IPS-15b (cell line): ENCODE results near the gene MOB3C.
"Not testable (repeated sequence)": the region's sequence is repeated elsewhere in the genome, so short reads cannot be mapped to it uniquely, and the experiment has no call there.

Source experiments
- H3K27me3 ChIP-seq: one replicate; pipeline ENCODE4 v1.6.1; 2013; ENCODE audit warnings: low read length; ENCODE audit not compliant: control insufficient read depth, insufficient read depth
- H3K36me3 ChIP-seq: one replicate; pipeline ENCODE4 v1.6.1; 2013; ENCODE audit warnings: low read length; ENCODE audit not compliant: control insufficient read depth, insufficient read depth
- H3K4me1 ChIP-seq: one replicate; pipeline ENCODE4 v1.6.1; 2013; ENCODE audit warnings: mild to moderate bottlenecking, low read length; ENCODE audit not compliant: control insufficient read depth, insufficient read depth
- H3K4me3 ChIP-seq: one replicate; pipeline ENCODE4 v1.5.1; 2013; ENCODE audit warnings: low read depth, low read length
- H3K9ac ChIP-seq: one replicate; pipeline ENCODE4 v1.6.1; 2013; ENCODE audit warnings: low read depth, mild to moderate bottlenecking, low read length
- H3K9me3 ChIP-seq: one replicate; pipeline ENCODE4 v1.6.1; 2013; ENCODE audit warnings: mild to moderate bottlenecking, low read length; ENCODE audit not compliant: control insufficient read depth, insufficient read depth

Gene MOB3C

GRCh38 chr1:46652321-46653100, 35.9 kb upstream of the MOB3C start:
- no peak overlapping the region for H3K4me3 ChIP-seq
- H3K27me3 ChIP-seq = no peaks in the 10 kb centered on the region
- H3K9me3 ChIP-seq = no peaks in the 10 kb centered on the region
- H3K9ac ChIP-seq = no peak overlapping the region
- no peaks in the 10 kb centered on the region for H3K4me1 ChIP-seq
- H3K36me3 ChIP-seq = peaks cover 5% of the 10 kb centered on the region

- H3K9ac ChIP-seq, H3K27me3 ChIP-seq, H3K9me3 ChIP-seq, H3K4me3 ChIP-seq, H3K36me3 ChIP-seq, H3K4me1 ChIP-seq: not testable (repeated sequence)
Observed at GRCh38 chr1:46651152-46651551, 34.5 kb upstream of the MOB3C start.

- Histone ChIP-seq H3K4me1 (no peaks in the 10 kb centered on the region), H3K9ac (no peak overlapping the region), H3K9me3 (no peaks in the 10 kb centered on the region), H3K27me3 (no peaks in the 10 kb centered on the region), H3K4me3 (no peak overlapping the region), H3K36me3 (no peaks in the 10 kb centered on the region)
Observed at GRCh38 chr1:46650491-46650890, 33.9 kb upstream of the MOB3C start.

GRCh38 chr1:46649764-46650163, 33.2 kb upstream of the MOB3C start:
- H3K36me3 ChIP-seq = no peaks in the 10 kb centered on the region
- no peaks in the 10 kb centered on the region for H3K27me3 ChIP-seq
- no peak overlapping the region for H3K9ac ChIP-seq
- no peaks in the 10 kb centered on the region for H3K4me1 ChIP-seq
- no peak overlapping the region for H3K4me3 ChIP-seq
- no peaks in the 10 kb centered on the region for H3K9me3 ChIP-seq

- Histone ChIP-seq H3K4me1 (no peaks in the 10 kb centered on the region), H3K4me3 (no peak overlapping the region), H3K9ac (no peak overlapping the region), H3K36me3 (peaks cover 5% of the 10 kb centered on the region), H3K9me3 (no peaks in the 10 kb centered on the region), H3K27me3 (no peaks in the 10 kb centered on the region)
Observed at GRCh38 chr1:46647611-46648010, 31.0 kb upstream of the MOB3C start.

- no peak overlapping the region for H3K4me3 ChIP-seq
- H3K4me1 ChIP-seq = no peaks in the 10 kb centered on the region
- peaks cover 5% of the 10 kb centered on the region for H3K36me3 ChIP-seq
- no peaks in the 10 kb centered on the region for H3K27me3 ChIP-seq
- H3K9me3 ChIP-seq = no peaks in the 10 kb centered on the region
- H3K9ac ChIP-seq = no peak overlapping the region
Observed at GRCh38 chr1:46646844-46647243, 30.2 kb upstream of the MOB3C start.

- peaks cover 5% of the 10 kb centered on the region for H3K36me3 ChIP-seq
- H3K27me3 ChIP-seq = no peaks in the 10 kb centered on the region
- H3K4me3 ChIP-seq = no peak overlapping the region
- no peak overlapping the region for H3K9ac ChIP-seq
- H3K9me3 ChIP-seq = no peaks in the 10 kb centered on the region
- H3K4me1 ChIP-seq = no peaks in the 10 kb centered on the region
Observed at GRCh38 chr1:46646331-46646730, 29.7 kb upstream of the MOB3C start.

- H3K9ac ChIP-seq = no peak overlapping the region
- H3K9me3 ChIP-seq = no peaks in the 10 kb centered on the region
- no peaks in the 10 kb centered on the region for H3K4me1 ChIP-seq
- H3K4me3 ChIP-seq = no peak overlapping the region
- H3K36me3 ChIP-seq = peaks cover 5% of the 10 kb centered on the region
- H3K27me3 ChIP-seq = no peaks in the 10 kb centered on the region
Observed at GRCh38 chr1:46645815-46646214, 29.2 kb upstream of the MOB3C start.

GRCh38 chr1:46643368-46643775, 26.8 kb upstream of the MOB3C start:
- H3K36me3 ChIP-seq = peaks cover 5% of the 10 kb centered on the region
- H3K9ac ChIP-seq = no peak overlapping the region
- H3K4me1 ChIP-seq = no peaks in the 10 kb centered on the region

GRCh38 chr1:46642115-46642680, 25.6 kb upstream of the MOB3C start:
- Histone ChIP-seq H3K36me3 (peaks cover 10% of the 10 kb centered on the region), H3K9ac (no peak overlapping the region), H3K27me3 (no peaks in the 10 kb centered on the region), H3K4me3 (no peak overlapping the region), H3K9me3 (no peaks in the 10 kb centered on the region), H3K4me1 (no peaks in the 10 kb centered on the region)

More at GRCh38 chr1:46643368-46643775, 26.8 kb upstream of the MOB3C start:
- no peak overlapping the region for H3K4me3 ChIP-seq
- no peaks in the 10 kb centered on the region for H3K9me3 ChIP-seq
- no peaks in the 10 kb centered on the region for H3K27me3 ChIP-seq

GRCh38 chr1:46639547-46639946, 22.9 kb upstream of the MOB3C start:
- H3K4me1 ChIP-seq = no peaks in the 10 kb centered on the region
- H3K27me3 ChIP-seq = no peaks in the 10 kb centered on the region
- H3K4me3 ChIP-seq = no peak overlapping the region
- no peak overlapping the region for H3K9ac ChIP-seq
- H3K36me3 ChIP-seq = peaks cover 10% of the 10 kb centered on the region
- no peaks in the 10 kb centered on the region for H3K9me3 ChIP-seq

- Histone ChIP-seq H3K9me3 (no peaks in the 10 kb centered on the region), H3K36me3 (peaks cover 10% of the 10 kb centered on the region), H3K27me3 (no peaks in the 10 kb centered on the region), H3K4me1 (no peaks in the 10 kb centered on the region), H3K9ac (no peak overlapping the region), H3K4me3 (no peak overlapping the region)
Observed at GRCh38 chr1:46638921-46639320, 22.3 kb upstream of the MOB3C start.
